K562 (cell line): Measurements from ENCODE around the gene ARHGAP31. TPM values are rescaled to one million over a fixed set of nuclear protein-coding genes. Genes with fewer than 3 reads are reported as not detected.
A peak's percentile ranks its signal among the peaks of the same experiment; 100 is the strongest.

Source experiments
- ATAC-seq: fragments of 200-7000 bp; cut with Tn5 transposase; 3 replicates; pipeline ENCODE4 v1.9.1; 2020; ENCODE audit warnings: moderate library complexity
- Bru-seq: library from RNA; stranded (reverse); fragments of 400-500 nt; gene quantifications from one replicate; lab custom pipeline; 2021; lab: Mats Ljungman, UMichigan
- BruChase-seq, 2 experiments: library from RNA; stranded (reverse); fragments of 400-500 nt; gene quantifications; one replicate each; lab custom pipeline; 2021; lab: Mats Ljungman, UMichigan
- BruUV-seq: library from RNA; stranded (reverse); fragments of 400-500 nt; replicated peaks from 2 replicates; lab custom pipeline; 2021; lab: Mats Ljungman, UMichigan
- CTCF ChIA-PET: fragments of 300-600 bp; formaldehyde crosslinking; extraction: SDS; loops from one replicate; lab custom pipeline; 2021; ENCODE audit warnings: low intra/inter-chr PET ratio; lab: Yijun Ruan, JAX
- POLR2A ChIA-PET: fragments of 300-600, 350-650 bp; sonication (Branson Sonifier 250); formaldehyde crosslinking; extraction: SDS; loops from one replicate; lab custom pipeline; 2021; ENCODE audit warnings: antibody characterized with exemption, inconsistent platforms; lab: Yijun Ruan, JAX
- DNase-seq, 4 experiments: peaks; one replicate each; pipeline versions ENCODE4 v3.0.0 to v3.0.0-alpha.2; 2011 to 2018; ENCODE audit warnings: low spot score in 3 of 4, mixed read lengths in 3 of 4; ENCODE audit errors: extremely low read depth in 1 of 4
- FAIRE-seq: peaks from 2 replicates; lab custom pipeline; 2011; peaks lifted over from hg19 to GRCh38; lab: Jason Lieb, UNC
- H2AFZ ChIP-seq: 2 replicates; pipeline ENCODE4 v1.6.0; 2011; ENCODE audit warnings: low read depth, low read length, control low read depth, inconsistent platforms
- H3K27ac ChIP-seq: fragments of 200-600 bp; 3 replicates; pipeline ENCODE4 v1.8.0; 2011; ENCODE audit warnings: low read depth, mild to moderate bottlenecking, control low read depth, inconsistent platforms, low read length, moderate library complexity, mixed read lengths; ENCODE audit errors: extremely low read depth
- H3K27me3 ChIP-seq, 2 experiments: fragments of 300-600 bp in 1 of 2; 2 replicates in 1 of 2; 3 replicates in 1 of 2; pipeline versions ENCODE4 v1.6.0 to v1.8.0; 2011; ENCODE audit warnings: inconsistent platforms in 2 of 2, low read length in 2 of 2, mild to moderate bottlenecking in 1 of 2, mixed read lengths in 1 of 2, moderate library complexity in 1 of 2; ENCODE audit not compliant: control insufficient read depth in 2 of 2, insufficient read depth in 2 of 2
- H3K36me3 ChIP-seq: fragments of 300-600 bp; 3 replicates; pipeline ENCODE4 v1.8.0; 2011; ENCODE audit warnings: mild to moderate bottlenecking, low read length, inconsistent platforms; ENCODE audit not compliant: control insufficient read depth, insufficient read depth
- H3K4me1 ChIP-seq, 2 experiments: fragments of 200-600 bp in 1 of 2; replicated peaks in 1 of 2; 2 replicates in 1 of 2; 3 replicates in 1 of 2; pipeline versions ENCODE4 v1.5.1 to v1.8.0; 2011; ENCODE audit warnings: inconsistent platforms in 2 of 2, low read length in 2 of 2, mild to moderate bottlenecking in 1 of 2, mixed read lengths in 1 of 2, moderate library complexity in 1 of 2; ENCODE audit not compliant: control insufficient read depth in 2 of 2, insufficient read depth in 2 of 2
- H3K4me2 ChIP-seq: 2 replicates; pipeline ENCODE4 v1.6.1; 2011; ENCODE audit warnings: low read length, control low read depth, inconsistent platforms, mixed read lengths; ENCODE audit not compliant: insufficient read depth
- H3K4me3 ChIP-seq: fragments of 200-600 bp; sonication (generic), shearing (Covaris generic); 2 replicates; pipeline ENCODE4 v1.5.1; 2016; ENCODE audit warnings: control low read depth, inconsistent platforms
- H3K79me2 ChIP-seq: fragments of 200-600 bp; 3 replicates; pipeline ENCODE4 v1.8.0; 2011; ENCODE audit warnings: low read length, inconsistent platforms; ENCODE audit not compliant: control insufficient read depth, insufficient read depth
- H3K9ac ChIP-seq, 2 experiments: 2 replicates each; pipeline versions ENCODE4 v1.6.0 to v1.6.1; 2011; ENCODE audit warnings: low read depth in 2 of 2, low read length in 2 of 2, control low read depth in 1 of 2, inconsistent platforms in 1 of 2, mild to moderate bottlenecking in 1 of 2, mixed read lengths in 1 of 2; ENCODE audit not compliant: insufficient read depth in 1 of 2
- H3K9me1 ChIP-seq: one replicate; pipeline ENCODE4 v1.6.0; 2011; ENCODE audit warnings: inconsistent platforms, mild to moderate bottlenecking, low read length, moderate library complexity; ENCODE audit not compliant: control insufficient read depth, insufficient read depth
- H3K9me3 ChIP-seq: replicated peaks from 2 replicates; pipeline ENCODE4 v1.5.1; 2011; ENCODE audit warnings: low read depth, low read length, inconsistent platforms; ENCODE audit not compliant: control insufficient read depth, insufficient read depth
- H4K20me1 ChIP-seq: replicated peaks from 2 replicates; pipeline ENCODE4 v1.6.1; 2011; ENCODE audit warnings: low read length, inconsistent platforms, mixed read lengths; ENCODE audit not compliant: control insufficient read depth, insufficient read depth
- GABPB2 ChIP-seq: fragments of 250-450 bp; sonication (Bioruptor Pico); conservative IDR thresholded peaks from 2 replicates; pipeline ENCODE4 v1.5.1; 2021; ENCODE audit warnings: mild to moderate bottlenecking
- MTF1 ChIP-seq: fragments of 250-450 bp; sonication (Bioruptor Pico); IDR thresholded peaks from 2 replicates; pipeline ENCODE4 v1.9.0; 2021; ENCODE audit warnings: moderate library complexity, mild to moderate bottlenecking, inconsistent platforms, borderline replicate concordance
- PRMT5 ChIP-seq: sonication (generic); formaldehyde crosslinking; IDR thresholded peaks from 2 replicates; pipeline ENCODE4 v1.5.0; 2020; ENCODE audit warnings: missing genetic modification reagents
- WGBS: fragments of 100-300 bp; shearing (Covaris generic); methylation state at CpG from one replicate; pipeline ENCODE4 v1.1.6; 2016; ENCODE audit warnings: low coverage, mixed read lengths; ENCODE audit not compliant: insufficient coverage; ENCODE audit errors: missing lambda C conversion rate; 5-methylcytosine and 5-hydroxymethylcytosine counted together
- in situ Hi-C: fragments of 300-500 bp; cut with MboI; formaldehyde crosslinking; loops from 4 replicates; pipeline ENCODE4 v1.15.0; 2018; ENCODE audit warnings: inconsistent platforms, mixed read lengths
- intact Hi-C: fragments of 100-400 bp; cut with micrococcal nuclease; formaldehyde crosslinking; loops from 2 replicates; pipeline ENCODE4 v1.14.2; 2022
- long read RNA-seq, 3 experiments: library from polyadenylated mRNA in 2 of 3; library from RNA in 1 of 3; unstranded in 2 of 3; stranded (forward) in 1 of 3; transcript quantifications; one replicate each; pipeline ENCODE4 v2.0.0, GENCODE V29; 2019 to 2022
- polyA minus RNA-seq, 3 experiments: library from RNA; depleted of rRNA, polyadenylated mRNA; stranded (reverse); fragments of >200 nt; gene quantifications; 2 replicates each; pipeline ENCODE4 v1.2.3, GENCODE V29; 2011
- polyA plus RNA-seq, 8 experiments: library from polyadenylated mRNA; depleted of rRNA in 4 of 8; stranded (reverse) in 5 of 8; unstranded in 3 of 8; fragments of >200 nt; fragmentation: Nextera tagmentation in 2 of 8; fragmentation: Illumina TruSeq in 1 of 8; extraction: Ambion mirVana in 2 of 8; extraction: Trizol in 1 of 8; gene quantifications; 2 replicates each; pipeline versions ENCODE4 v1.2.1 to v1.2.3, GENCODE V29; 2011 to 2014; ENCODE audit warnings: inconsistent platforms in 1 of 8, missing spikeins in 1 of 8
- total RNA-seq, 7 experiments: library from RNA; depleted of rRNA in 6 of 7; stranded (reverse); fragments of >200 nt in 6 of 7; fragmentation: Illumina TruSeq in 2 of 7; extraction: Trizol in 2 of 7; gene quantifications; 2 replicates each; pipeline versions ENCODE4 v1.2.1 to v1.2.3, GENCODE V29; 2011 to 2021; ENCODE audit warnings: low replicate concordance in 1 of 7
- TF ChIP-seq, protein P1 (sequence below): fragments of 250-450 bp; sonication (Bioruptor Pico); IDR thresholded peaks from 2 replicates; pipeline ENCODE4 v1.8.0; 2021; ENCODE audit warnings: moderate library complexity, mild to moderate bottlenecking, inconsistent platforms
- TF ChIP-seq, protein P2 (sequence below): IDR thresholded peaks from 2 replicates; pipeline ENCODE4 v1.6.1; 2016; ENCODE audit warnings: missing genetic modification characterization, missing compliant biosample characterization
- TF ChIP-seq, protein P3 (sequence below): fragments of 450-650 bp; IDR thresholded peaks from 2 replicates; pipeline ENCODE4 v1.6.1; 2016; ENCODE audit warnings: missing biosample characterization, missing genetic modification characterization
- TF ChIP-seq, protein P4 (sequence below): fragments of 450-650 bp; conservative IDR thresholded peaks from 2 replicates; pipeline ENCODE4 v1.6.1; 2016; ENCODE audit warnings: missing genetic modification characterization, low read depth, mild to moderate bottlenecking, missing compliant biosample characterization, moderate library complexity

ARHGAP31 gene, protein sequence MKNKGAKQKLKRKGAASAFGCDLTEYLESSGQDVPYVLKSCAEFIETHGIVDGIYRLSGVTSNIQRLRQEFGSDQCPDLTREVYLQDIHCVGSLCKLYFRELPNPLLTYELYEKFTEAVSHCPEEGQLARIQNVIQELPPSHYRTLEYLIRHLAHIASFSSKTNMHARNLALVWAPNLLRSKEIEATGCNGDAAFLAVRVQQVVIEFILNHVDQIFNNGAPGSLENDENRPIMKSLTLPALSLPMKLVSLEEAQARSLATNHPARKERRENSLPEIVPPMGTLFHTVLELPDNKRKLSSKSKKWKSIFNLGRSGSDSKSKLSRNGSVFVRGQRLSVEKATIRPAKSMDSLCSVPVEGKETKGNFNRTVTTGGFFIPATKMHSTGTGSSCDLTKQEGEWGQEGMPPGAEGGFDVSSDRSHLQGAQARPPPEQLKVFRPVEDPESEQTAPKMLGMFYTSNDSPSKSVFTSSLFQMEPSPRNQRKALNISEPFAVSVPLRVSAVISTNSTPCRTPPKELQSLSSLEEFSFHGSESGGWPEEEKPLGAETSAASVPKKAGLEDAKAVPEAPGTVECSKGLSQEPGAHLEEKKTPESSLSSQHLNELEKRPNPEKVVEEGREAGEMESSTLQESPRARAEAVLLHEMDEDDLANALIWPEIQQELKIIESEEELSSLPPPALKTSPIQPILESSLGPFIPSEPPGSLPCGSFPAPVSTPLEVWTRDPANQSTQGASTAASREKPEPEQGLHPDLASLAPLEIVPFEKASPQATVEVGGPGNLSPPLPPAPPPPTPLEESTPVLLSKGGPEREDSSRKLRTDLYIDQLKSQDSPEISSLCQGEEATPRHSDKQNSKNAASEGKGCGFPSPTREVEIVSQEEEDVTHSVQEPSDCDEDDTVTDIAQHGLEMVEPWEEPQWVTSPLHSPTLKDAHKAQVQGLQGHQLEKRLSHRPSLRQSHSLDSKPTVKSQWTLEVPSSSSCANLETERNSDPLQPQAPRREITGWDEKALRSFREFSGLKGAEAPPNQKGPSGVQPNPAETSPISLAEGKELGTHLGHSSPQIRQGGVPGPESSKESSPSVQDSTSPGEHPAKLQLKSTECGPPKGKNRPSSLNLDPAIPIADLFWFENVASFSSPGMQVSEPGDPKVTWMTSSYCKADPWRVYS (N-terminal part only)
- total RNA-seq (2011; cell fraction: chromatin; rRNA removed; ENCODE audit: low replicate concordance): not detected in 2 replicates
- under 0.01 TPM in 1 of 2 replicates, not detected in the other for total RNA-seq (2011; cell fraction: nucleolus; rRNA removed)
- not detected in 2 replicates for total RNA-seq (2011; cell fraction: nucleoplasm; rRNA removed)
- total RNA-seq (2014; rRNA removed): not detected in 2 replicates
- total RNA-seq (2014; rRNA removed; fragmentation: Illumina TruSeq; extraction: Trizol): 0.11 TPM in 1 of 2 replicates, not detected in the other
- not detected in 2 replicates for total RNA-seq (2015; rRNA removed; fragmentation: Illumina TruSeq; extraction: Trizol)
- 0.13 and 0.38 TPM in 2 replicates for total RNA-seq (2021)
- not detected in 2 replicates for polyA plus RNA-seq (2011; rRNA removed)
- polyA plus RNA-seq (2011; cell fraction: cytosol; rRNA removed): 0.01 TPM in 2 replicates
- not detected in 2 replicates for polyA plus RNA-seq (2011; cell fraction: nucleus; rRNA removed)
- 0.03 and 0.08 TPM in 2 replicates for polyA plus RNA-seq (2012)
- 0.01 TPM in 1 of 2 replicates, not detected in the other for polyA plus RNA-seq (2014; fragmentation: Illumina TruSeq; extraction: Trizol)
- polyA plus RNA-seq (2014; fragmentation: Nextera tagmentation; extraction: Ambion mirVana): under 1 TPM; under 0.01 to 0.01 TPM
- not detected in 2 replicates for polyA plus RNA-seq (2014; rRNA removed)
- polyA minus RNA-seq (2011; rRNA and poly(A)+ RNA removed): 0.03 TPM in 1 of 2 replicates, not detected in the other
- not detected in 2 replicates for polyA minus RNA-seq (2011; cell fraction: cytosol; rRNA and poly(A)+ RNA removed)
- not detected in 2 replicates for polyA minus RNA-seq (2011; cell fraction: nucleus; rRNA and poly(A)+ RNA removed)
- percentile 18 among the genes with signal in this experiment for Bru-seq, nascent RNA
- BruChase-seq, experiment 1, labeled RNA remaining after a 2-hour chase: percentile 6 among the genes with signal in this experiment
- percentile 6 among the genes with signal in this experiment for BruChase-seq, experiment 2, labeled RNA remaining after a 6-hour chase
- long read RNA-seq, experiment 1: 0 reads
- long read RNA-seq, experiment 2: 0 reads
- long read RNA-seq, experiment 3: 0 reads

DNA sequence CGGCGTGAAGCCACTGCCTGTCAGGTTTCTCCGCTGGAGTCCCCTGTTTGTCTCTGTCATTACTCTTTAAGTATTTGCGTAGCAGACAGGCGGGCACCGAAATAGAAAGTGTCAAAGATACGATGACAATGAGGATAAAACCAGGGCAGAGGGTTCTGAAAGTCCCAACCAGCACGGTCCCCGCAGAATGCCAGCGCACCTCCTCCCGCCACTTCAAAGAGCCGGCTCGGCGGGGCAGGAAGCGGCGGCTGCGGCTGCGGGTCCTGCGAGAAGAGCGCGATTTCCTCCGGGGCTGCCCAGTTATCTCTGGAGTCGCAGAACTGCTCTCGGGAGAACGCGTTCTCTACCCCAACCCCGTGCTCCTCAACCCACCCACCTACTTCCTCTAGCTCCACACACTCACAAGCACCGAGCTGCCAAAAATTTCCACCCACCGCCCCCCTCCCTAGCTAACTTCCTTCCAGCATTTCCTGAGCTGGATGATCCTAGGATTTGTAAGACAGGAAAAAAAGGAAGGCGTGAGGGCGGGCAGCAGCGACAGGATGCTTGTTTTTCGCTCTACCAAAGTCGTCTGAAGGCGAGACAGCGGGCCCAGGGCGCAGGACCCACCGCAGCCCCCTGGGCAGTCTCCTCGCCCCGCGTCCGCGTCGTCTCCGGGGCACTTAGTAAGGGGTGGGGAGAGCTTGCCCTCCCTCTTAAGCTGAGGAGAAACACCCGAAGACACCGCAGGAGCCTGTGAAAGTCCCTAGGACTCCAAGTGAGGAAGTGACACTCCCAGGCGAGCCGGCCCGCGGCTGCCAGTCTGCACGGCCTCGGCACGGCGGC is at the start of gene ARHGAP31:
TSS of gene ARHGAP31 (plus strand) at position 513 of the 825 bp plus-strand sequence. CDS start 522 bp downstream, outside the sequence.
- intact Hi-C loops (no loop called here), in situ Hi-C loops (no loop called here)
- Histone ChIP-seq H3K27me3 (no peaks in the 10 kb centered on the region; a peak in 1 of 5 replicates), H3K27ac (no peak within 1 kb of the TSS), H3K79me2 (no peaks in the 10 kb centered on the region), H3K4me3 (peak within 1 kb of the TSS; percentile 27), H3K36me3 (no peaks in the 10 kb centered on the region), H3K4me2 (peak within 1 kb of the TSS; percentile 68), H3K9me1 (no peaks in the 10 kb centered on the region), H2AFZ (peak within 1 kb of the TSS; percentile 79), H4K20me1 (no peaks in the 10 kb centered on the region), H3K9me3 (no peaks in the 10 kb centered on the region), H3K4me1 (peaks cover 0 to 14% of the 10 kb centered on the region in 2 experiments; a peak in 2 of 5 replicates), H3K9ac (peak within 1 kb of the TSS in 1 of 2 experiments; percentile 81; a peak in 1 of 4 replicates)
- peak; percentile 86 for ATAC-seq
- ChIA-PET CTCF (no interaction called here), POLR2A (interaction anchor here (0.6 kb wide), 1 partner anchor 54 kb away, joined by 3 read pairs; the partner anchor contains the start of gene B4GALT4)
- 45% methylated on average over 32 of the region's 55 CpGs for WGBS
- FAIRE-seq: no peak
- DNase-seq: peak in 3 of 4 experiments; percentile 8 to 41 (median 26)
- no TSS peak for BruUV-seq
- TF ChIP-seq, protein P1, sequence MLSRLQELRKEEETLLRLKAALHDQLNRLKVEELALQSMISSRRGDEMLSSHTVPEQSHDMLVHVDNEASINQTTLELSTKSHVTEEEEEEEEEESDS: no peak
- TF ChIP-seq GABPB2: no peak
- TF ChIP-seq, protein P2, sequence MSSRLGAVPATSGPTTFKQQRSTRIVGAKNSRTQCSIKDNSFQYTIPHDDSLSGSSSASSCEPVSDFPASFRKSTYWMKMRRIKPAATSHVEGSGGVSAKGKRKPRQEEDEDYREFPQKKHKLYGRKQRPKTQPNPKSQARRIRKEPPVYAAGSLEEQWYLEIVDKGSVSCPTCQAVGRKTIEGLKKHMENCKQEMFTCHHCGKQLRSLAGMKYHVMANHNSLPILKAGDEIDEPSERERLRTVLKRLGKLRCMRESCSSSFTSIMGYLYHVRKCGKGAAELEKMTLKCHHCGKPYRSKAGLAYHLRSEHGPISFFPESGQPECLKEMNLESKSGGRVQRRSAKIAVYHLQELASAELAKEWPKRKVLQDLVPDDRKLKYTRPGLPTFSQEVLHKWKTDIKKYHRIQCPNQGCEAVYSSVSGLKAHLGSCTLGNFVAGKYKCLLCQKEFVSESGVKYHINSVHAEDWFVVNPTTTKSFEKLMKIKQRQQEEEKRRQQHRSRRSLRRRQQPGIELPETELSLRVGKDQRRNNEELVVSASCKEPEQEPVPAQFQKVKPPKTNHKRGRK: no peak
- no peak for TF ChIP-seq MTF1 (CRISPR knock-in tag)
- TF ChIP-seq PRMT5: no peak
- TF ChIP-seq, protein P3, sequence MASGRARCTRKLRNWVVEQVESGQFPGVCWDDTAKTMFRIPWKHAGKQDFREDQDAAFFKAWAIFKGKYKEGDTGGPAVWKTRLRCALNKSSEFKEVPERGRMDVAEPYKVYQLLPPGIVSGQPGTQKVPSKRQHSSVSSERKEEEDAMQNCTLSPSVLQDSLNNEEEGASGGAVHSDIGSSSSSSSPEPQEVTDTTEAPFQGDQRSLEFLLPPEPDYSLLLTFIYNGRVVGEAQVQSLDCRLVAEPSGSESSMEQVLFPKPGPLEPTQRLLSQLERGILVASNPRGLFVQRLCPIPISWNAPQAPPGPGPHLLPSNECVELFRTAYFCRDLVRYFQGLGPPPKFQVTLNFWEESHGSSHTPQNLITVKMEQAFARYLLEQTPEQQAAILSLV (tag): no peak
- TF ChIP-seq, protein P4, sequence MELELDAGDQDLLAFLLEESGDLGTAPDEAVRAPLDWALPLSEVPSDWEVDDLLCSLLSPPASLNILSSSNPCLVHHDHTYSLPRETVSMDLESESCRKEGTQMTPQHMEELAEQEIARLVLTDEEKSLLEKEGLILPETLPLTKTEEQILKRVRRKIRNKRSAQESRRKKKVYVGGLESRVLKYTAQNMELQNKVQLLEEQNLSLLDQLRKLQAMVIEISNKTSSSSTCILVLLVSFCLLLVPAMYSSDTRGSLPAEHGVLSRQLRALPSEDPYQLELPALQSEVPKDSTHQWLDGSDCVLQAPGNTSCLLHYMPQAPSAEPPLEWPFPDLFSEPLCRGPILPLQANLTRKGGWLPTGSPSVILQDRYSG (tag): no peak
